ENCODE measurements around the gene DACH1. TPM values are rescaled to one million over a fixed set of nuclear protein-coding genes. Genes with fewer than 3 reads are reported as not detected.

Gene DACH1
- total and polyA plus RNA-seq, 2 of the 8 experiments (the other 6 are each of a cell fraction or from before 2014, with no cell fraction given): 0.12 to 0.67 TPM

- no peak for TF ChIP-seq CBX8 (IDR thresholded peaks at IDR 0.05; ENCODE audit: borderline replicate concordance, low read depth, low read length)
These were observed 36.7 kb downstream of the DACH1 start (continued) for GRCh38 chr13:71830323-71830722.

Measured in H1 (cell line).